ENCODE results near the gene XRCC2. TPM values are rescaled to one million over a fixed set of nuclear protein-coding genes. Genes with fewer than 3 reads are reported as not detected.

XRCC2 gene
- total RNA-seq, 1 donor: 0.42 TPM

- Histone ChIP-seq H3K27me3 (ENCODE audit: insufficient read depth, low read length) (no peaks in the 10 kb centered on the region), H3K9me3 (ENCODE audit: low read depth, low read length) (no peaks in the 10 kb centered on the region), H3K4me1 (ENCODE audit: insufficient read depth, low read length) (no peaks in the 10 kb centered on the region), H3K4me3 (ENCODE audit: low read length) (no peak overlapping the region)
These were observed 68.9 kb downstream of the XRCC2 start for GRCh38 chr7:152607007-152607406.

- Histone ChIP-seq H3K9me3 (ENCODE audit: low read depth, low read length) (no peaks in the 10 kb centered on the region), H3K4me3 (ENCODE audit: low read length) (no peak overlapping the region), H3K27me3 (ENCODE audit: insufficient read depth, low read length) (no peaks in the 10 kb centered on the region), H3K4me1 (ENCODE audit: insufficient read depth, low read length) (no peaks in the 10 kb centered on the region)
These were observed 73.0 kb downstream of the XRCC2 start for GRCh38 chr7:152602962-152603361.

- Histone ChIP-seq H3K4me1 (ENCODE audit: insufficient read depth, low read length) (no peaks in the 10 kb centered on the region), H3K9me3 (ENCODE audit: low read depth, low read length) (no peaks in the 10 kb centered on the region), H3K27me3 (ENCODE audit: insufficient read depth, low read length) (no peaks in the 10 kb centered on the region), H3K4me3 (ENCODE audit: low read length) (no peak overlapping the region)
These were observed 74.6 kb downstream of the XRCC2 start for GRCh38 chr7:152601305-152601798.

- Histone ChIP-seq H3K27me3 (ENCODE audit: insufficient read depth, low read length) (no peaks in the 10 kb centered on the region), H3K4me3 (ENCODE audit: low read length) (no peak overlapping the region), H3K4me1 (ENCODE audit: insufficient read depth, low read length) (no peaks in the 10 kb centered on the region), H3K9me3 (ENCODE audit: low read depth, low read length) (no peaks in the 10 kb centered on the region)
These were observed 75.7 kb downstream of the XRCC2 start for GRCh38 chr7:152600266-152600665.

- Histone ChIP-seq H3K4me1 (ENCODE audit: insufficient read depth, low read length) (no peaks in the 10 kb centered on the region), H3K9me3 (ENCODE audit: low read depth, low read length) (no peaks in the 10 kb centered on the region), H3K27me3 (ENCODE audit: insufficient read depth, low read length) (no peaks in the 10 kb centered on the region), H3K4me3 (ENCODE audit: low read length) (no peak overlapping the region)
These were observed 78.4 kb downstream of the XRCC2 start for GRCh38 chr7:152597507-152597906.

GRCh38 chr7:152596824-152597223 is 79.1 kb downstream of the XRCC2 start:
- H3K4me1 ChIP-seq (ENCODE audit: insufficient read depth, low read length): no peaks in the 10 kb centered on the region
- H3K27me3 ChIP-seq (ENCODE audit: insufficient read depth, low read length): no peaks in the 10 kb centered on the region
- no peak overlapping the region for H3K4me3 ChIP-seq (ENCODE audit: low read length)
- H3K9me3 ChIP-seq (ENCODE audit: low read depth, low read length): no peaks in the 10 kb centered on the region

Other genes starting within 250 kb of the XRCC2 start
- 122 TPM for gene KMT2C, start 240.1 kb downstream of the XRCC2 start, total RNA-seq
- 8.8 TPM for gene ACTR3B, start 83.6 kb upstream of the XRCC2 start, total RNA-seq